SK-N-SH (cell line): Measurements from ENCODE around the gene MEI4. TPM values are rescaled to one million over a fixed set of nuclear protein-coding genes. Genes with fewer than 3 reads are reported as not detected.

Experiments
- CTCF ChIA-PET: fragments of 300-600, 350-600 bp; formaldehyde crosslinking; extraction: SDS; loops from one replicate; lab custom pipeline; 2021; lab: Yijun Ruan, JAX
- POLR2A ChIA-PET: fragments of 350-600 bp; sonication (Branson Sonifier 250); formaldehyde crosslinking; extraction: SDS; loops from one replicate; lab custom pipeline; 2020; ENCODE audit warnings: antibody characterized with exemption, inconsistent platforms; lab: Yijun Ruan, JAX
- DNase-seq: peaks from one replicate; pipeline ENCODE4 v3.0.0; 2012
- H2AFZ ChIP-seq: fragments of 200-600 bp; sonication (generic); 2 replicates; pipeline ENCODE4 v1.8.1; 2016; ENCODE audit warnings: antibody characterized with exemption, mild to moderate bottlenecking, low read depth
- H3F3A ChIP-seq: fragments of 200-600 bp; sonication (generic); replicated peaks from 2 replicates; pipeline ENCODE3; 2016; ENCODE audit warnings: antibody characterized with exemption, mild to moderate bottlenecking; ENCODE audit not compliant: insufficient read depth
- H3K27ac ChIP-seq, 2 experiments: fragments of 200-500 bp in 1 of 2; fragments of 200-600 bp in 1 of 2; sonication (Bioruptor generic) in 1 of 2; sonication (generic), shearing (Covaris generic) in 1 of 2; 2 replicates each; pipeline versions ENCODE4 v1.5.1 to v1.6.1; 2014 to 2016; ENCODE audit warnings: low read depth in 2 of 2, inconsistent platforms in 1 of 2, low read length in 1 of 2, mild to moderate bottlenecking in 1 of 2, mixed read lengths in 1 of 2
- H3K27me3 ChIP-seq: fragments of 200-600 bp; sonication (generic), shearing (Covaris generic); 2 replicates; pipeline ENCODE4 v1.6.1; 2016; ENCODE audit warnings: mixed run types; ENCODE audit not compliant: insufficient read depth
- H3K36me3 ChIP-seq, 2 experiments: fragments of 200-500 bp in 1 of 2; fragments of 200-600 bp in 1 of 2; sonication (Bioruptor generic) in 1 of 2; sonication (generic) in 1 of 2; replicated peaks in 1 of 2; 2 replicates each; pipeline versions ENCODE3 to v1.5.1; 2014 to 2016; ENCODE audit warnings: low read length in 1 of 2, mild to moderate bottlenecking in 1 of 2; ENCODE audit not compliant: insufficient read depth in 2 of 2, control insufficient read depth in 1 of 2
- H3K4me1 ChIP-seq, 2 experiments: fragments of 200-500 bp in 1 of 2; fragments of 200-600 bp in 1 of 2; sonication (Bioruptor generic) in 1 of 2; sonication (generic), shearing (Covaris generic) in 1 of 2; 2 replicates each; pipeline versions ENCODE4 v1.5.1 to v1.6.1; 2014 to 2016; ENCODE audit warnings: low read depth in 1 of 2, low read length in 1 of 2, mixed run types in 1 of 2; ENCODE audit not compliant: insufficient read depth in 2 of 2, control insufficient read depth in 1 of 2
- H3K4me2 ChIP-seq: fragments of 200-600 bp; sonication (generic), shearing (Covaris generic); 2 replicates; pipeline ENCODE4 v1.6.1; 2017; ENCODE audit warnings: mixed run types
- H3K4me3 ChIP-seq, 2 experiments: fragments of 200-500 bp in 1 of 2; fragments of 200-600 bp in 1 of 2; sonication (Bioruptor generic) in 1 of 2; sonication (generic), shearing (Covaris generic) in 1 of 2; 2 replicates each; pipeline versions ENCODE4 v1.5.1 to v1.8.1; 2014 to 2016; ENCODE audit warnings: low read depth in 2 of 2, inconsistent platforms in 1 of 2, low read length in 1 of 2, mild to moderate bottlenecking in 1 of 2, mixed read lengths in 1 of 2, moderate library complexity in 1 of 2
- H3K79me2 ChIP-seq: fragments of 200-600 bp; sonication (generic); 2 replicates; pipeline ENCODE4 v1.8.1; 2017; ENCODE audit warnings: mild to moderate bottlenecking; ENCODE audit not compliant: insufficient read depth
- H3K9ac ChIP-seq: fragments of 200-600 bp; sonication (generic); 2 replicates; pipeline ENCODE4 v1.6.1; 2017; ENCODE audit warnings: mixed run types
- H3K9me2 ChIP-seq: fragments of 200-600 bp; sonication (generic); 2 replicates; pipeline ENCODE4 v1.6.1; 2017; ENCODE audit warnings: mixed run types
- H3K9me3 ChIP-seq: fragments of 200-600 bp; sonication (generic); 2 replicates; pipeline ENCODE4 v1.6.1; 2017; ENCODE audit warnings: mixed run types, mild to moderate bottlenecking, moderate library complexity
- H4K20me1 ChIP-seq: fragments of 200-600 bp; sonication (generic); 2 replicates; pipeline ENCODE4 v1.6.1; 2017; ENCODE audit warnings: mild to moderate bottlenecking, mixed run types; ENCODE audit not compliant: insufficient read depth
- CHD2 ChIP-seq: fragments of 150-350 bp; IDR thresholded peaks from 2 replicates; pipeline ENCODE4 v1.6.1; 2018; ENCODE audit warnings: low read length; ENCODE audit not compliant: partially characterized antibody
- ELF1 ChIP-seq: IDR thresholded peaks from 2 replicates; pipeline ENCODE4 v1.4.0; 2012
- EZH2phosphoT487 ChIP-seq: fragments of 200-600 bp; sonication (generic); IDR thresholded peaks from 2 replicates; pipeline ENCODE4 v1.6.1; 2017; ENCODE audit warnings: low read depth, mixed run types, mild to moderate bottlenecking, antibody characterized with exemption, moderate library complexity, borderline replicate concordance
- FOSL2 ChIP-seq: IDR thresholded peaks from 2 replicates; pipeline ENCODE4 v1.4.0; 2012; ENCODE audit warnings: low read depth, mild to moderate bottlenecking, moderate library complexity, borderline replicate concordance
- FOXJ3 ChIP-seq: sonication (generic); formaldehyde crosslinking; IDR thresholded peaks from 2 replicates; pipeline ENCODE4 v1.5.1; 2020; ENCODE audit warnings: mild to moderate bottlenecking, missing genetic modification reagents
- FOXM1 ChIP-seq: IDR thresholded peaks from 2 replicates; pipeline ENCODE4 v1.4.0; 2012; ENCODE audit warnings: low read depth, mild to moderate bottlenecking
- GABPA ChIP-seq: IDR thresholded peaks from 2 replicates; pipeline ENCODE4 v1.4.0; 2012; ENCODE audit warnings: low read depth, mild to moderate bottlenecking
- GATA2 ChIP-seq: sonication (generic); formaldehyde crosslinking; IDR thresholded peaks from 2 replicates; pipeline ENCODE4 v1.5.0; 2020; ENCODE audit warnings: mild to moderate bottlenecking, missing genetic modification reagents
- RCOR1 ChIP-seq: fragments of 150-350 bp; IDR thresholded peaks from 2 replicates; pipeline ENCODE4 v1.6.1; 2017; ENCODE audit warnings: antibody characterized with exemption, low read length
- TCF12 ChIP-seq: IDR thresholded peaks from 2 replicates; pipeline ENCODE4 v1.4.0; 2012
- TEAD4 ChIP-seq: IDR thresholded peaks from 2 replicates; pipeline ENCODE4 v1.4.0; 2012; ENCODE audit warnings: mild to moderate bottlenecking, borderline replicate concordance; ENCODE audit not compliant: insufficient read depth
- WGBS: methylation state at CpG from one replicate; pipeline ENCODE4 v1.1.6; 2017; ENCODE audit warnings: low lambda C conversion rate; 5-methylcytosine and 5-hydroxymethylcytosine counted together
- polyA plus RNA-seq, 3 experiments: library from polyadenylated mRNA; depleted of rRNA; stranded (reverse); fragments of >200 nt; gene quantifications; 2 replicates each; pipeline ENCODE4 v1.2.3, GENCODE V29; 2012
- TF ChIP-seq, protein P1 (sequence below): IDR thresholded peaks from 2 replicates; pipeline ENCODE4 v1.4.0; 2012; ENCODE audit warnings: low read depth, borderline replicate concordance
- TF ChIP-seq, protein P2 (sequence below): IDR thresholded peaks from 2 replicates; pipeline ENCODE4 v1.4.0; 2012; ENCODE audit warnings: low read depth, borderline replicate concordance
- TF ChIP-seq, protein P3 (sequence below): fragments of 150-350 bp; IDR thresholded peaks from 2 replicates; pipeline ENCODE4 v1.6.1; 2016; ENCODE audit warnings: mild to moderate bottlenecking, low read depth, low read length
- TF ChIP-seq, protein P4 (sequence below): IDR thresholded peaks from 2 replicates; pipeline ENCODE4 v1.4.0; 2012; ENCODE audit warnings: low read depth
- TF ChIP-seq, protein P5 (sequence below): IDR thresholded peaks from 2 replicates; pipeline ENCODE4 v1.6.1; 2012; ENCODE audit warnings: mild to moderate bottlenecking, low read depth, low read length, moderate library complexity
- TF ChIP-seq, protein P6 (sequence below): fragments of 200-600 bp; sonication (generic); IDR thresholded peaks from 2 replicates; pipeline ENCODE4 v1.6.1; 2017; ENCODE audit warnings: antibody characterized with exemption, mild to moderate bottlenecking, moderate library complexity

MEI4 gene
- polyA plus RNA-seq, 1 of the 3 experiments (the other 2 are of a cell fraction) = not detected

DNA sequence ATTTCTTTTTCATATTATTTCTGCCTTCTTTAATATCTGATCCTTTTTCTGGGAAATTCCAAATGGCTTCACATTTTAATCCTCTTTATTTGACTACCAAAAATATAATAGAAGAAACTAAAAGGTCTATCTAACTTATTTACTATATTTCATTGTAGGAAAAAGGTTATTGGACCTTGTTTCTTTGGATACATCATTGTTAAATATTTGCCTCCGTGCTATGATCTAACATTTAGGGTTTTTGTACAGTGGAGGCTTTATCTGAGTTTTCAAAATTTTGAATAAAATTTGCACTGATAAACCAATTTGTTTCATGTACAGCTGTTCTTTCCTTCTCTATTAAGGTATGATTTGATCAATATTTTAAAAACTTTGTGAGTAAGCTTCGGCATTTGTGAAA is 109.5 kb downstream of the MEI4 start:
- Histone ChIP-seq H3K9me3 (no peaks in the 10 kb centered on the region), H3K4me1 (no peaks in the 10 kb centered on the region), H2AFZ (no peak overlapping the region), H3K36me3 (no peaks in the 10 kb centered on the region), H3F3A (no peaks in the 10 kb centered on the region), H3K4me2 (no peak overlapping the region), H3K9ac (no peak overlapping the region), H4K20me1 (no peaks in the 10 kb centered on the region), H3K27me3 (no peaks in the 10 kb centered on the region), H3K4me3 (no peak overlapping the region), H3K9me2 (no peaks in the 10 kb centered on the region), H3K27ac (no peak overlapping the region), H3K79me2 (no peaks in the 10 kb centered on the region)
- ChIA-PET CTCF (no interaction called here), POLR2A (no interaction called here)
- TF ChIP-seq FOXM1 (no peak), GABPA (no peak), CHD2 (no peak), TCF12 (no peak), FOSL2 (no peak), FOXJ3 (no peak)
- TF ChIP-seq, protein P1, sequence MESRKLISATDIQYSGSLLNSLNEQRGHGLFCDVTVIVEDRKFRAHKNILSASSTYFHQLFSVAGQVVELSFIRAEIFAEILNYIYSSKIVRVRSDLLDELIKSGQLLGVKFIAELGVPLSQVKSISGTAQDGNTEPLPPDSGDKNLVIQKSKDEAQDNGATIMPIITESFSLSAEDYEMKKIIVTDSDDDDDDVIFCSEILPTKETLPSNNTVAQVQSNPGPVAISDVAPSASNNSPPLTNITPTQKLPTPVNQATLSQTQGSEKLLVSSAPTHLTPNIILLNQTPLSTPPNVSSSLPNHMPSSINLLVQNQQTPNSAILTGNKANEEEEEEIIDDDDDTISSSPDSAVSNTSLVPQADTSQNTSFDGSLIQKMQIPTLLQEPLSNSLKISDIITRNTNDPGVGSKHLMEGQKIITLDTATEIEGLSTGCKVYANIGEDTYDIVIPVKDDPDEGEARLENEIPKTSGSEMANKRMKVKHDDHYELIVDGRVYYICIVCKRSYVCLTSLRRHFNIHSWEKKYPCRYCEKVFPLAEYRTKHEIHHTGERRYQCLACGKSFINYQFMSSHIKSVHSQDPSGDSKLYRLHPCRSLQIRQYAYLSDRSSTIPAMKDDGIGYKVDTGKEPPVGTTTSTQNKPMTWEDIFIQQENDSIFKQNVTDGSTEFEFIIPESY = no peak
- TF ChIP-seq, protein P2, sequence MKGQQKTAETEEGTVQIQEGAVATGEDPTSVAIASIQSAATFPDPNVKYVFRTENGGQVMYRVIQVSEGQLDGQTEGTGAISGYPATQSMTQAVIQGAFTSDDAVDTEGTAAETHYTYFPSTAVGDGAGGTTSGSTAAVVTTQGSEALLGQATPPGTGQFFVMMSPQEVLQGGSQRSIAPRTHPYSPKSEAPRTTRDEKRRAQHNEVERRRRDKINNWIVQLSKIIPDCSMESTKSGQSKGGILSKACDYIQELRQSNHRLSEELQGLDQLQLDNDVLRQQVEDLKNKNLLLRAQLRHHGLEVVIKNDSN = no peak
- TF ChIP-seq, protein P3, sequence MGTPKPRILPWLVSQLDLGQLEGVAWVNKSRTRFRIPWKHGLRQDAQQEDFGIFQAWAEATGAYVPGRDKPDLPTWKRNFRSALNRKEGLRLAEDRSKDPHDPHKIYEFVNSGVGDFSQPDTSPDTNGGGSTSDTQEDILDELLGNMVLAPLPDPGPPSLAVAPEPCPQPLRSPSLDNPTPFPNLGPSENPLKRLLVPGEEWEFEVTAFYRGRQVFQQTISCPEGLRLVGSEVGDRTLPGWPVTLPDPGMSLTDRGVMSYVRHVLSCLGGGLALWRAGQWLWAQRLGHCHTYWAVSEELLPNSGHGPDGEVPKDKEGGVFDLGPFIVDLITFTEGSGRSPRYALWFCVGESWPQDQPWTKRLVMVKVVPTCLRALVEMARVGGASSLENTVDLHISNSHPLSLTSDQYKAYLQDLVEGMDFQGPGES = no peak
- 0% methylated on average over 2 of the region's 2 CpGs for WGBS
- no peak for DNase-seq

DNA sequence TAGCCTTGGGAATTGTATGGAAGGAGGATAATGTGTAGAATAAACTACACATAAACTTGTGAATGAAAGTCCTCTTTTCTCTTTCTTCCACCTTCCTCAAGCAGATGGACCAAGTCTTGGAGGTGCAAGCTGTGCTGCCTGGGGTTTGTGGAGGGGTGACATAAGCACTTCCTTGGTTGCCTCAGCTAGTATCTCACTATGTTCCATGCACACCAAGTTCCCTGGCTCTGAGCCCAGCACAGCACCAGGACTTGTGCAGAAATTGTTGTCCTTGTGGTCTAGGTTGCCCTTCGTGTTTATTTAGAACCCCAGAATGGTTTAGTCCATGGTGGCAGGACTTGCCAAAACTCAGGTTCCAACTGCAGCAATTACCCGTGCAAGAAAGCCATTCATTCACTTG is 110.3 kb downstream of the MEI4 start:
- POLR2A ChIA-PET = no interaction called here
- H3K4me1 ChIP-seq = no peaks in the 10 kb centered on the region
- H3K4me2 ChIP-seq = no peak overlapping the region
- no peak overlapping the region for H3K4me3 ChIP-seq
- DNase-seq = no peak
- no peaks in the 10 kb centered on the region for H4K20me1 ChIP-seq
- CTCF ChIA-PET = no interaction called here
- no peaks in the 10 kb centered on the region for H3K36me3 ChIP-seq
- H3K9me3 ChIP-seq = no peaks in the 10 kb centered on the region
- H3K27me3 ChIP-seq = no peaks in the 10 kb centered on the region
- H3K9me2 ChIP-seq = no peaks in the 10 kb centered on the region
- no peak overlapping the region for H2AFZ ChIP-seq
- H3F3A ChIP-seq = no peaks in the 10 kb centered on the region
- WGBS = 0% methylated on average over 2 of the region's 2 CpGs
- H3K79me2 ChIP-seq = no peaks in the 10 kb centered on the region
- no peak overlapping the region for H3K9ac ChIP-seq
- H3K27ac ChIP-seq = no peak overlapping the region
- TF ChIP-seq GATA2 (CRISPR knock-in tag) (no peak), EZH2phosphoT487 (no peak), ELF1 (no peak), TEAD4 (no peak), RCOR1 (no peak)
- TF ChIP-seq, protein P4, sequence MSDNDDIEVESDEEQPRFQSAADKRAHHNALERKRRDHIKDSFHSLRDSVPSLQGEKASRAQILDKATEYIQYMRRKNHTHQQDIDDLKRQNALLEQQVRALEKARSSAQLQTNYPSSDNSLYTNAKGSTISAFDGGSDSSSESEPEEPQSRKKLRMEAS = no peak
- TF ChIP-seq, protein P5, sequence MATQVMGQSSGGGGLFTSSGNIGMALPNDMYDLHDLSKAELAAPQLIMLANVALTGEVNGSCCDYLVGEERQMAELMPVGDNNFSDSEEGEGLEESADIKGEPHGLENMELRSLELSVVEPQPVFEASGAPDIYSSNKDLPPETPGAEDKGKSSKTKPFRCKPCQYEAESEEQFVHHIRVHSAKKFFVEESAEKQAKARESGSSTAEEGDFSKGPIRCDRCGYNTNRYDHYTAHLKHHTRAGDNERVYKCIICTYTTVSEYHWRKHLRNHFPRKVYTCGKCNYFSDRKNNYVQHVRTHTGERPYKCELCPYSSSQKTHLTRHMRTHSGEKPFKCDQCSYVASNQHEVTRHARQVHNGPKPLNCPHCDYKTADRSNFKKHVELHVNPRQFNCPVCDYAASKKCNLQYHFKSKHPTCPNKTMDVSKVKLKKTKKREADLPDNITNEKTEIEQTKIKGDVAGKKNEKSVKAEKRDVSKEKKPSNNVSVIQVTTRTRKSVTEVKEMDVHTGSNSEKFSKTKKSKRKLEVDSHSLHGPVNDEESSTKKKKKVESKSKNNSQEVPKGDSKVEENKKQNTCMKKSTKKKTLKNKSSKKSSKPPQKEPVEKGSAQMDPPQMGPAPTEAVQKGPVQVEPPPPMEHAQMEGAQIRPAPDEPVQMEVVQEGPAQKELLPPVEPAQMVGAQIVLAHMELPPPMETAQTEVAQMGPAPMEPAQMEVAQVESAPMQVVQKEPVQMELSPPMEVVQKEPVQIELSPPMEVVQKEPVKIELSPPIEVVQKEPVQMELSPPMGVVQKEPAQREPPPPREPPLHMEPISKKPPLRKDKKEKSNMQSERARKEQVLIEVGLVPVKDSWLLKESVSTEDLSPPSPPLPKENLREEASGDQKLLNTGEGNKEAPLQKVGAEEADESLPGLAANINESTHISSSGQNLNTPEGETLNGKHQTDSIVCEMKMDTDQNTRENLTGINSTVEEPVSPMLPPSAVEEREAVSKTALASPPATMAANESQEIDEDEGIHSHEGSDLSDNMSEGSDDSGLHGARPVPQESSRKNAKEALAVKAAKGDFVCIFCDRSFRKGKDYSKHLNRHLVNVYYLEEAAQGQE = no peak
- TF ChIP-seq, protein P6, sequence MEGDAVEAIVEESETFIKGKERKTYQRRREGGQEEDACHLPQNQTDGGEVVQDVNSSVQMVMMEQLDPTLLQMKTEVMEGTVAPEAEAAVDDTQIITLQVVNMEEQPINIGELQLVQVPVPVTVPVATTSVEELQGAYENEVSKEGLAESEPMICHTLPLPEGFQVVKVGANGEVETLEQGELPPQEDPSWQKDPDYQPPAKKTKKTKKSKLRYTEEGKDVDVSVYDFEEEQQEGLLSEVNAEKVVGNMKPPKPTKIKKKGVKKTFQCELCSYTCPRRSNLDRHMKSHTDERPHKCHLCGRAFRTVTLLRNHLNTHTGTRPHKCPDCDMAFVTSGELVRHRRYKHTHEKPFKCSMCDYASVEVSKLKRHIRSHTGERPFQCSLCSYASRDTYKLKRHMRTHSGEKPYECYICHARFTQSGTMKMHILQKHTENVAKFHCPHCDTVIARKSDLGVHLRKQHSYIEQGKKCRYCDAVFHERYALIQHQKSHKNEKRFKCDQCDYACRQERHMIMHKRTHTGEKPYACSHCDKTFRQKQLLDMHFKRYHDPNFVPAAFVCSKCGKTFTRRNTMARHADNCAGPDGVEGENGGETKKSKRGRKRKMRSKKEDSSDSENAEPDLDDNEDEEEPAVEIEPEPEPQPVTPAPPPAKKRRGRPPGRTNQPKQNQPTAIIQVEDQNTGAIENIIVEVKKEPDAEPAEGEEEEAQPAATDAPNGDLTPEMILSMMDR = no peak
